Articular chondrocyte of knee joint (primary cell): ENCODE results near the gene AADACL3. TPM values are rescaled to one million over a fixed set of nuclear protein-coding genes. Genes with fewer than 3 reads are reported as not detected.

ENCODE experiments used
- small RNA-seq: library from RNA; depleted of rRNA; stranded (forward); fragments of <200 nt; gene quantifications from one replicate; pipeline ENCODE3, GENCODE V24; 2012
- total RNA-seq: library from RNA; depleted of rRNA; stranded (reverse); fragments of >200 nt; gene quantifications from 2 replicates; pipeline ENCODE4 v1.2.3, GENCODE V29; 2012

AADACL3 gene, protein sequence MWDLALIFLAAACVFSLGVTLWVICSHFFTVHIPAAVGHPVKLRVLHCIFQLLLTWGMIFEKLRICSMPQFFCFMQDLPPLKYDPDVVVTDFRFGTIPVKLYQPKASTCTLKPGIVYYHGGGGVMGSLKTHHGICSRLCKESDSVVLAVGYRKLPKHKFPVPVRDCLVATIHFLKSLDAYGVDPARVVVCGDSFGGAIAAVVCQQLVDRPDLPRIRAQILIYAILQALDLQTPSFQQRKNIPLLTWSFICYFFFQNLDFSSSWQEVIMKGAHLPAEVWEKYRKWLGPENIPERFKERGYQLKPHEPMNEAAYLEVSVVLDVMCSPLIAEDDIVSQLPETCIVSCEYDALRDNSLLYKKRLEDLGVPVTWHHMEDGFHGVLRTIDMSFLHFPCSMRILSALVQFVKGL
- not detected in 2 replicates for total RNA-seq

DNA sequence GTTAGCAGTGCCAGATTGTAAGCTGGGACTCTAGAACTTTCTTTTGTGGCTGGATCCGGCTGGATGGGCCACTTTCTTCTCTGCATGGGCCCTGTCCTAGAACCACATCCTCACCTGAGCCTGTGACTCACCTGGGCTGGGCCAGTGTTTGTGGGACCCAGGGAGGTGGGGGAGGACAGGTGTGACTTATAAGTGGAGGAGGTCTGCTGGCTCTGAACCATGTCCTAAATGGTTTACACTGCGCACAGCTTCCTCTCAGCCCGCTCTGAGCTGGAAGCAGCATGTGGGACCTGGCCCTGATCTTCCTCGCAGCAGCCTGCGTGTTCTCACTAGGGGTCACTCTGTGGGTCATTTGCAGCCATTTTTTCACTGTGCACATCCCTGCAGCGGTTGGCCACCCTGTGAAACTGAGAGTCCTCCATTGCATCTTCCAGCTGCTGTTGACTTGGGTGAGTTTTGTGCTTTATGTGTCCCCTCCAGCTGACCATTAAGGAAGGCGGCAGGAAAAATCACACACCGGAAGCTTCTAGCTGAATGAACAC is at the start of gene AADACL3:
Gene AADACL3, plus strand, starts transcription at position 215 of the 542 bp plus-strand sequence. Its CDS starts 67 bp downstream, at position 282.

GRCh38 chr1:12745992-12746323 is 30.0 kb downstream of the AADACL3 start, which contains the start of gene CFAP107:
Gene CFAP107, plus strand, starts transcription at chr1:12746200. Its CDS starts 231 bp downstream, at chr1:12746431.

GRCh38 chr1:12773438-12773837 is 57.5 kb downstream of the AADACL3 start, which contains the start of gene PRAMEF12:
Gene PRAMEF12, plus strand, starts transcription at chr1:12773738. Its CDS starts 1,130 bp downstream, at chr1:12774868.

Small RNA genes within 50 kb of the gene (small RNA-seq; reads per million reads assigned to genes)
- gene AC244670.1: not detected

Other genes starting within 250 kb of the AADACL3 start
- 81.7 and 110 TPM in 2 replicates for gene DHRS3, start 97.9 kb upstream of the AADACL3 start, total RNA-seq
- gene AADACL4, start 72.0 kb upstream of the AADACL3 start, total RNA-seq: not detected in 2 replicates
- gene CFAP107, start 30.1 kb downstream of the AADACL3 start, total RNA-seq: not detected in 2 replicates
- not detected in 2 replicates for gene PRAMEF12, start 57.6 kb downstream of the AADACL3 start, total RNA-seq
- not detected in 2 replicates for gene PRAMEF1, start 75.3 kb downstream of the AADACL3 start, total RNA-seq
- gene PRAMEF11, start 115.3 kb downstream of the AADACL3 start, total RNA-seq: not detected in 2 replicates
- not detected in 2 replicates for gene HNRNPCL1, start 132.6 kb downstream of the AADACL3 start, total RNA-seq
- gene PRAMEF2, start 141.0 kb downstream of the AADACL3 start, total RNA-seq: not detected in 2 replicates
- gene PRAMEF4, start 170.1 kb downstream of the AADACL3 start, total RNA-seq: not detected in 2 replicates
- not detected in 2 replicates for gene PRAMEF10, start 182.2 kb downstream of the AADACL3 start, total RNA-seq
- not detected in 2 replicates for gene PRAMEF7, start 200.5 kb downstream of the AADACL3 start, total RNA-seq
- gene PRAMEF6, start 231.5 kb downstream of the AADACL3 start, total RNA-seq: not detected in 2 replicates